ENCODE measurements around the gene KLHL22. TPM values are rescaled to one million over a fixed set of nuclear protein-coding genes. Genes with fewer than 3 reads are reported as not detected.
"Not testable (repeated sequence)": the region's sequence is repeated elsewhere in the genome, so short reads cannot be mapped to it uniquely, and the experiment has no call there.

KLHL22 gene
- total RNA-seq, 1 experiment from 2014 or later, result 23.6 TPM

- in situ Hi-C loops (cut with HindIII; ENCODE audit: low pct_unique_long_range_greater_than_20kb, low sequenced_read_pairs), result no loop called here
- DNase-seq (ENCODE audit: low read depth), result no peak
Observed at GRCh38 chr22:20420157-20420842, 75.3 kb downstream of the KLHL22 start.

- DNase-seq (ENCODE audit: low read depth), result no peak
Observed at GRCh38 chr22:20419664-20419951, 76.0 kb downstream of the KLHL22 start.

GRCh38 chr22:20418211-20418788 lies 77.3 kb downstream of the KLHL22 start:
- in situ Hi-C loops (cut with HindIII; ENCODE audit: low pct_unique_long_range_greater_than_20kb, low sequenced_read_pairs), result no loop called here
- DNase-seq (ENCODE audit: low read depth), result peak; percentile 77

More at GRCh38 chr22:20419664-20419951, 76.0 kb downstream of the KLHL22 start:
- in situ Hi-C loops (cut with HindIII; ENCODE audit: low pct_unique_long_range_greater_than_20kb, low sequenced_read_pairs), result no loop called here

GRCh38 chr22:20415699-20416098 lies 79.9 kb downstream of the KLHL22 start:
- in situ Hi-C loops (cut with HindIII; ENCODE audit: low pct_unique_long_range_greater_than_20kb, low sequenced_read_pairs); DNase-seq (ENCODE audit: low read depth): not testable (repeated sequence)

GRCh38 chr22:20415241-20415640 lies 80.4 kb downstream of the KLHL22 start:
- in situ Hi-C loops (cut with HindIII; ENCODE audit: low pct_unique_long_range_greater_than_20kb, low sequenced_read_pairs); DNase-seq (ENCODE audit: low read depth): not testable (repeated sequence)

GRCh38 chr22:20414450-20414849 lies 81.1 kb downstream of the KLHL22 start:
- in situ Hi-C loops (cut with HindIII; ENCODE audit: low pct_unique_long_range_greater_than_20kb, low sequenced_read_pairs), result no loop called here
- no peak for DNase-seq (ENCODE audit: low read depth)

GRCh38 chr22:20414059-20414440 lies 81.5 kb downstream of the KLHL22 start:
- DNase-seq (ENCODE audit: low read depth), result no peak
- in situ Hi-C loops (cut with HindIII; ENCODE audit: low pct_unique_long_range_greater_than_20kb, low sequenced_read_pairs), result no loop called here

GRCh38 chr22:20413217-20414058 lies 82.2 kb downstream of the KLHL22 start:
- in situ Hi-C loops (cut with HindIII; ENCODE audit: low pct_unique_long_range_greater_than_20kb, low sequenced_read_pairs), result no loop called here
- DNase-seq (ENCODE audit: low read depth), result no peak

GRCh38 chr22:20412474-20413216 lies 83.0 kb downstream of the KLHL22 start:
- DNase-seq (ENCODE audit: low read depth), result no peak
- in situ Hi-C loops (cut with HindIII; ENCODE audit: low pct_unique_long_range_greater_than_20kb, low sequenced_read_pairs), result no loop called here

GRCh38 chr22:20409385-20409784 lies 86.2 kb downstream of the KLHL22 start:
- DNase-seq (ENCODE audit: low read depth); in situ Hi-C loops (cut with HindIII; ENCODE audit: low pct_unique_long_range_greater_than_20kb, low sequenced_read_pairs): not testable (repeated sequence)

- in situ Hi-C loops (cut with HindIII; ENCODE audit: low pct_unique_long_range_greater_than_20kb, low sequenced_read_pairs), result no loop called here
- no peak for DNase-seq (ENCODE audit: low read depth)
Observed at GRCh38 chr22:20408891-20409290, 86.7 kb downstream of the KLHL22 start.

GRCh38 chr22:20407829-20408228 lies 87.8 kb downstream of the KLHL22 start:
- in situ Hi-C loops (cut with HindIII; ENCODE audit: low pct_unique_long_range_greater_than_20kb, low sequenced_read_pairs), result no loop called here
- no peak for DNase-seq (ENCODE audit: low read depth)

GRCh38 chr22:20406686-20407408 lies 88.7 kb downstream of the KLHL22 start:
- in situ Hi-C loops (cut with HindIII; ENCODE audit: low pct_unique_long_range_greater_than_20kb, low sequenced_read_pairs), result no loop called here

GRCh38 chr22:20405931-20406685 lies 89.5 kb downstream of the KLHL22 start:
- DNase-seq (ENCODE audit: low read depth), result peak; percentile 18
- in situ Hi-C loops (cut with HindIII; ENCODE audit: low pct_unique_long_range_greater_than_20kb, low sequenced_read_pairs), result no loop called here

More at GRCh38 chr22:20406686-20407408, 88.7 kb downstream of the KLHL22 start:
- no peak for DNase-seq (ENCODE audit: low read depth)

- in situ Hi-C loops (cut with HindIII; ENCODE audit: low pct_unique_long_range_greater_than_20kb, low sequenced_read_pairs), result no loop called here
- no peak for DNase-seq (ENCODE audit: low read depth)
Observed at GRCh38 chr22:20405291-20405930, 90.2 kb downstream of the KLHL22 start.

GRCh38 chr22:20404881-20405280 lies 90.7 kb downstream of the KLHL22 start:
- in situ Hi-C loops (cut with HindIII; ENCODE audit: low pct_unique_long_range_greater_than_20kb, low sequenced_read_pairs), result no loop called here
- DNase-seq (ENCODE audit: low read depth), result no peak

GRCh38 chr22:20403779-20404140 lies 91.8 kb downstream of the KLHL22 start:
- in situ Hi-C loops (cut with HindIII; ENCODE audit: low pct_unique_long_range_greater_than_20kb, low sequenced_read_pairs), result no loop called here
- DNase-seq (ENCODE audit: low read depth), result no peak

Measured in Caki2 (cell line).